Measurements from ENCODE around the gene MYBBP1A. TPM values are rescaled to one million over a fixed set of nuclear protein-coding genes. Genes with fewer than 3 reads are reported as not detected.
"Not testable (repeated sequence)": the region's sequence is repeated elsewhere in the genome, so short reads cannot be mapped to it uniquely, and the experiment has no call there.

Gene MYBBP1A
- total and polyA plus RNA-seq, 2 of the 8 experiments (the other 6 are each of a cell fraction or from before 2014, with no cell fraction given) = 46.8 to 151 TPM

DNA sequence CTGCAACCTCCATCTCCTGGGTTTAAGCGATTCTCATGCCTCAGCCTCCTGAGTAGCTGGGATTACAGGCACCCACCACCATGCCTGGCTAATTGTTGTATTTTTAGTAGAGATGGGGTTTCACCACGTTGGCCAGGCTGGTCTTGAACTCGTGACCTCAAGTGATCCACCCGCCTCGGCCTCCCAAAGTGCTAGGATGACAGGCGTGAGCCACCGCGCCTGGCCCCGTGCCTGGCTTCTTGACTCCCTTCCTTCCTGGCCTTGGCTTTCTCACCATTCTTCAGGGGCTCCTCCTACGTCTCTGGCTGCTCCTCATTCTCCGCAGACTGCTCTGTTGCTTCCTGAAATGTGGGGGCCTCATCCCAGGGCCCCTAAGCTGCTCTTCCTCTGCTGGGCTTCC is 34.9 kb upstream of the MYBBP1A start:
- H3K79me2 ChIP-seq (ENCODE audit: control insufficient read depth in 1 of 2, insufficient read depth in 2 of 2, low read length in 2 of 2); H3K56ac ChIP-seq (replicated peaks; ENCODE audit: insufficient read length, low read depth, low read length); H4K5ac ChIP-seq (ENCODE audit: insufficient read length, low read depth, low read length); DNase-seq (ENCODE audit: low read depth in 1 of 2, low spot score in 2 of 2); H2BK15ac ChIP-seq (ENCODE audit: low read length); H3K9ac ChIP-seq (replicated peaks in 1 of 4; ENCODE audit: extremely low read depth in 1 of 4, low read depth in 3 of 4, low read length in 3 of 4); H4K20me1 ChIP-seq (replicated peaks in 1 of 2; ENCODE audit: control insufficient read depth in 1 of 2, insufficient read depth in 2 of 2, low read length in 2 of 2); H2AFZ ChIP-seq (ENCODE audit: low read length); H3K27ac ChIP-seq (ENCODE audit: low read depth, low read length); H3K18ac ChIP-seq (ENCODE audit: extremely low read depth, low read length); H2BK12ac ChIP-seq (ENCODE audit: low read depth, low read length); H3K4me2 ChIP-seq (ENCODE audit: insufficient read depth in 1 of 2, low read depth in 2 of 2, low read length in 2 of 2); H4K91ac ChIP-seq (replicated peaks; ENCODE audit: insufficient read length, low read length); H3K4me3 ChIP-seq (ENCODE audit: extremely low read depth in 1 of 4, insufficient read depth in 2 of 4, low read depth in 3 of 4, low read length in 4 of 4); H2BK5ac ChIP-seq (ENCODE audit: low read depth, low read length); H3K9me3 ChIP-seq (ENCODE audit: insufficient read depth in 2 of 2, low read depth in 1 of 2, low read length in 1 of 2); H3K36me3 ChIP-seq (ENCODE audit: control insufficient read depth in 2 of 4, insufficient read depth in 4 of 4, low read length in 3 of 4); H3K14ac ChIP-seq (ENCODE audit: insufficient read length); H3K79me1 ChIP-seq (ENCODE audit: low read depth, low read length); H3K23me2 ChIP-seq (ENCODE audit: low read depth, low read length); H4K8ac ChIP-seq (ENCODE audit: extremely low read depth, insufficient read depth, low read length); H3K23ac ChIP-seq (ENCODE audit: insufficient read length); FAIRE-seq; H2AK5ac ChIP-seq (ENCODE audit: low read depth, low read length); H3K4ac ChIP-seq (replicated peaks; ENCODE audit: insufficient read length, low read depth, low read length); H2BK120ac ChIP-seq (replicated peaks; ENCODE audit: low read depth, low read length); H2BK20ac ChIP-seq (ENCODE audit: low read length): not testable (repeated sequence)
- CTCF ChIA-PET (ENCODE audit: partially characterized antibody) = interaction anchor here (0.7 to 4.2 kb wide), 8 partner anchors 11 to 63 kb away, joined by 3 to 39 read pairs (median 4); no protein-coding TSS in a partner anchor
- WGBS, 2 experiments (ENCODE audit: extremely low coverage in 1 of 2, insufficient coverage in 1 of 2, insufficient read length in 1 of 2, insufficient replicate concordance in 2 of 2, low coverage in 1 of 2, low lambda C conversion rate in 2 of 2, missing lambda C conversion rate in 1 of 2) = 87% methylated on average over 10 of the region's 11 CpGs; no CpG with 5 or more reads in 1 of the 2 experiments
- POLR2A ChIA-PET (ENCODE audit: partially characterized antibody) = interaction anchor here (1.2 kb wide), 1 partner anchor 9 kb away, joined by 4 read pairs; no protein-coding TSS in a partner anchor
- H3K27me3 ChIP-seq (replicated peaks in 1 of 4; ENCODE audit: control insufficient read depth in 3 of 4, extremely low read depth in 1 of 4, insufficient read depth in 3 of 4, low read length in 3 of 4) = peaks cover 6 to 19% (median 16%) of the 10 kb centered on the region in 4 experiments; a peak in 6 of 7 replicates
- H3K4me1 ChIP-seq (replicated peaks in 1 of 4; ENCODE audit: control insufficient read depth in 3 of 4, insufficient read depth in 4 of 4, low read length in 3 of 4) = peaks cover 0 to 15% (median 7%) of the 10 kb centered on the region in 4 experiments; a peak in 5 of 7 replicates
